LHCN-M2 (cell line): ENCODE data around the gene PDZD7. TPM values are rescaled to one million over a fixed set of nuclear protein-coding genes. Genes with fewer than 3 reads are reported as not detected.
"Not testable (repeated sequence)": the region's sequence is repeated elsewhere in the genome, so short reads cannot be mapped to it uniquely, and the experiment has no call there.

ENCODE experiments used
- DNase-seq: peaks from one replicate; pipeline ENCODE4 v3.0.0-alpha.2; 2012; ENCODE audit warnings: low read depth
- total RNA-seq: library from RNA; depleted of rRNA; stranded (reverse); fragments of >200 nt; gene quantifications from 2 replicates; pipeline ENCODE4 v1.2.3, GENCODE V29; 2014

The PDZD7 gene
- total RNA-seq, 1 experiment from 2014 or later: 1.2 TPM

- no peak for DNase-seq
Measured at GRCh38 chr10:101040851-101041250, 9.9 kb upstream of the PDZD7 start.

GRCh38 chr10:101040061-101040460 is 9.1 kb upstream of the PDZD7 start:
- no peak for DNase-seq

GRCh38 chr10:101038484-101038883 is 7.6 kb upstream of the PDZD7 start:
- no peak for DNase-seq

GRCh38 chr10:101036726-101037125 is 5.8 kb upstream of the PDZD7 start:
- DNase-seq: no peak

- no peak for DNase-seq
Measured at GRCh38 chr10:101035916-101036702, 5.2 kb upstream of the PDZD7 start.

- DNase-seq: no peak
Measured at GRCh38 chr10:101035314-101035713, 4.4 kb upstream of the PDZD7 start.

GRCh38 chr10:101034404-101034803 is 3.5 kb upstream of the PDZD7 start:
- DNase-seq: not testable (repeated sequence)

GRCh38 chr10:101033276-101033675 is 2.3 kb upstream of the PDZD7 start:
- DNase-seq: no peak

GRCh38 chr10:101032637-101033224 is 1.8 kb upstream of the PDZD7 start:
- DNase-seq: peak; percentile 83

GRCh38 chr10:101031796-101032636 is 1.1 kb upstream of the PDZD7 start:
- peak; percentile 65 for DNase-seq

GRCh38 chr10:101030496-101031127 is 317 bp downstream of the PDZD7 start:
- DNase-seq: no peak

- DNase-seq: no peak
Measured at GRCh38 chr10:101029520-101030295, 1.2 kb downstream of the PDZD7 start.

GRCh38 chr10:101028446-101029337 is 2.2 kb downstream of the PDZD7 start:
- DNase-seq: peak; percentile 64

GRCh38 chr10:101027106-101027720 is 3.7 kb downstream of the PDZD7 start:
- no peak for DNase-seq

- DNase-seq: no peak
Measured at GRCh38 chr10:101022967-101023705, 7.8 kb downstream of the PDZD7 start.

- DNase-seq: no peak
Measured at GRCh38 chr10:101021692-101022251, 9.2 kb downstream of the PDZD7 start.

- no peak for DNase-seq
Measured at GRCh38 chr10:101021239-101021638, 9.7 kb downstream of the PDZD7 start.

- no peak for DNase-seq
Measured at GRCh38 chr10:101020427-101021075, 10.4 kb downstream of the PDZD7 start.
